WTC11 (cell line): ENCODE measurements around the gene PMP22. TPM values are rescaled to one million over a fixed set of nuclear protein-coding genes. Genes with fewer than 3 reads are reported as not detected.

Source experiments
- ATAC-seq: fragments of 200-7000 bp; cut with Tn5 transposase; 2 replicates; pipeline ENCODE4 v1.10.0; 2021; ENCODE audit warnings: mild to moderate bottlenecking, moderate library complexity
- CTCF ChIA-PET: fragments of 300-600 bp; sonication (Branson Sonifier 250); formaldehyde crosslinking; loops from one replicate; lab custom pipeline; 2021; ENCODE audit warnings: antibody characterized with exemption; lab: Charles Lee
- POLR2A ChIA-PET: fragments of 350-600 bp; sonication (Branson Sonifier 250); formaldehyde crosslinking; loops from one replicate; lab custom pipeline; 2021; ENCODE audit warnings: antibody characterized with exemption; lab: Charles Lee
- DNase-seq: peaks from one replicate; pipeline ENCODE4 v3.0.0; 2021; ENCODE audit warnings: low spot score
- H3K27ac Mint-ChIP-seq: 2 replicates; pipeline ENCODE4 v1.8.0; 2021; ENCODE audit warnings: mixed read lengths
- H3K27me3 Mint-ChIP-seq: 2 replicates; pipeline ENCODE4 v1.8.0; 2021; ENCODE audit warnings: low read depth, mild to moderate bottlenecking, moderate library complexity, mixed read lengths
- H3K36me3 Mint-ChIP-seq: 2 replicates; pipeline ENCODE4 v1.8.0; 2021; ENCODE audit warnings: mixed read lengths
- H3K4me1 Mint-ChIP-seq: 2 replicates; pipeline ENCODE4 v1.8.0; 2022; ENCODE audit warnings: mixed read lengths
- H3K4me3 Mint-ChIP-seq: 2 replicates; pipeline ENCODE4 v1.8.0; 2021; ENCODE audit warnings: mild to moderate bottlenecking, moderate library complexity, mixed read lengths
- H3K9me3 Mint-ChIP-seq: 2 replicates; pipeline ENCODE4 v1.8.0; 2021; ENCODE audit warnings: mixed read lengths
- CBFB ChIP-seq: sonication (generic); formaldehyde crosslinking; IDR thresholded peaks from 2 replicates; pipeline ENCODE4 v1.8.1; 2022; ENCODE audit warnings: mild to moderate bottlenecking, low read depth, missing genetic modification reagents
- FOXJ3 ChIP-seq: sonication (generic); formaldehyde crosslinking; IDR thresholded peaks from 2 replicates; pipeline ENCODE4 v1.9.0; 2021; ENCODE audit warnings: missing genetic modification reagents, mild to moderate bottlenecking, borderline replicate concordance
- MXD4 ChIP-seq: fragments of 250-450 bp; sonication (Bioruptor Pico); IDR thresholded peaks from 2 replicates; pipeline ENCODE4 v1.8.0; 2021; ENCODE audit warnings: mild to moderate bottlenecking, moderate library complexity, borderline replicate concordance
- NFYB ChIP-seq: sonication (generic); formaldehyde crosslinking; conservative IDR thresholded peaks from 2 replicates; pipeline ENCODE4 v1.8.0; 2022; ENCODE audit warnings: low read depth, missing genetic modification reagents
- SMAD3 ChIP-seq: sonication (generic); formaldehyde crosslinking; IDR thresholded peaks from 2 replicates; pipeline ENCODE4 v1.8.0; 2022; ENCODE audit warnings: missing genetic modification reagents, mild to moderate bottlenecking, borderline replicate concordance
- SOX15 ChIP-seq: fragments of 250-450 bp; sonication (Bioruptor Pico); IDR thresholded peaks from 2 replicates; pipeline ENCODE4 v1.9.0; 2021; ENCODE audit warnings: mild to moderate bottlenecking
- ZNF121 ChIP-seq: sonication (generic); formaldehyde crosslinking; IDR thresholded peaks from 2 replicates; pipeline ENCODE4 v1.8.0; 2023; ENCODE audit warnings: missing genetic modification reagents
- total RNA-seq: library from RNA; stranded (reverse); gene quantifications from 3 replicates; pipeline ENCODE4 v1.2.3, GENCODE V29; 2021
- TF ChIP-seq, protein P1 (sequence below): fragments of 200-600 bp; IDR thresholded peaks from 2 replicates; pipeline ENCODE4 v1.8.0; 2022; ENCODE audit warnings: antibody characterized with exemption
- TF ChIP-seq, protein P2 (sequence below): fragments of 250-450 bp; sonication (Bioruptor Pico); IDR thresholded peaks from 2 replicates; pipeline ENCODE4 v1.9.0; 2021; ENCODE audit warnings: mild to moderate bottlenecking
- TF ChIP-seq, protein P3 (sequence below): sonication (generic); formaldehyde crosslinking; IDR thresholded peaks from 2 replicates; pipeline ENCODE4 v1.8.1; 2023; ENCODE audit warnings: mild to moderate bottlenecking, moderate library complexity, missing genetic modification reagents
- TF ChIP-seq, protein P4 (sequence below): sonication (generic); formaldehyde crosslinking; IDR thresholded peaks from 2 replicates; pipeline ENCODE4 v1.8.1; 2022; ENCODE audit warnings: mild to moderate bottlenecking, moderate library complexity, missing genetic modification reagents
- TF ChIP-seq, protein P5 (sequence below): sonication (generic); formaldehyde crosslinking; IDR thresholded peaks from 2 replicates; pipeline ENCODE4 v1.8.1; 2023; ENCODE audit warnings: mild to moderate bottlenecking, missing genetic modification reagents, moderate library complexity
- TF ChIP-seq, protein P6 (sequence below): sonication (generic); formaldehyde crosslinking; conservative IDR thresholded peaks from 2 replicates; pipeline ENCODE4 v1.8.1; 2023; ENCODE audit warnings: mild to moderate bottlenecking, low read depth, missing genetic modification reagents, moderate library complexity
- TF ChIP-seq, protein P7 (sequence below): sonication (generic); formaldehyde crosslinking; IDR thresholded peaks from 2 replicates; pipeline ENCODE4 v1.8.0; 2022; ENCODE audit warnings: missing genetic modification reagents
- TF ChIP-seq, protein P8 (sequence below): fragments of 250-450 bp; sonication (Bioruptor Pico); IDR thresholded peaks from 2 replicates; pipeline ENCODE4 v1.9.0; 2021; ENCODE audit warnings: moderate library complexity, mild to moderate bottlenecking, inconsistent platforms, borderline replicate concordance
- TF ChIP-seq, protein P9 (sequence below): sonication (generic); formaldehyde crosslinking; IDR thresholded peaks from 2 replicates; pipeline ENCODE4 v1.8.1; 2022; ENCODE audit warnings: missing genetic modification reagents, borderline replicate concordance

Gene PMP22
- total RNA-seq, 1 experiment from 2014 or later, result 3.0 TPM

DNA sequence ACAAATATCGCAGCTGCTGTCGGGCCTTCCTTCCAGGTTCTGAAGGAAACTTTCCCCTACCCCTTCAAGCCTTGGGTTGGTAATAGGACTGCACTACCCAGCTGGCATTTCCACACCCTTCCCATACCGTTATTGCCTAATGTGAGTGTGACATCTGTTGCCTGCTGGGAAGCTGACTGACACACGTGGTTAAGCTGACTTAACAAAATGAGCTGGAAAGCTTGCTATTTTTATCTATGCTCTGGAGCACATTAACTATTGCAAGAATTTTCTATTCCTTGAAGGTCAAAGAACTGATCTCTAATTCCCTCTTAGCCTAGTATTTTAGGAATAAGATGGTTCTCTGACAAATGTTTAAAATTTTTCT lies 79.5 kb downstream of the PMP22 start (continued):
- TF ChIP-seq MXD4 (CRISPR knock-in tag), result no peak
- TF ChIP-seq, protein P1, sequence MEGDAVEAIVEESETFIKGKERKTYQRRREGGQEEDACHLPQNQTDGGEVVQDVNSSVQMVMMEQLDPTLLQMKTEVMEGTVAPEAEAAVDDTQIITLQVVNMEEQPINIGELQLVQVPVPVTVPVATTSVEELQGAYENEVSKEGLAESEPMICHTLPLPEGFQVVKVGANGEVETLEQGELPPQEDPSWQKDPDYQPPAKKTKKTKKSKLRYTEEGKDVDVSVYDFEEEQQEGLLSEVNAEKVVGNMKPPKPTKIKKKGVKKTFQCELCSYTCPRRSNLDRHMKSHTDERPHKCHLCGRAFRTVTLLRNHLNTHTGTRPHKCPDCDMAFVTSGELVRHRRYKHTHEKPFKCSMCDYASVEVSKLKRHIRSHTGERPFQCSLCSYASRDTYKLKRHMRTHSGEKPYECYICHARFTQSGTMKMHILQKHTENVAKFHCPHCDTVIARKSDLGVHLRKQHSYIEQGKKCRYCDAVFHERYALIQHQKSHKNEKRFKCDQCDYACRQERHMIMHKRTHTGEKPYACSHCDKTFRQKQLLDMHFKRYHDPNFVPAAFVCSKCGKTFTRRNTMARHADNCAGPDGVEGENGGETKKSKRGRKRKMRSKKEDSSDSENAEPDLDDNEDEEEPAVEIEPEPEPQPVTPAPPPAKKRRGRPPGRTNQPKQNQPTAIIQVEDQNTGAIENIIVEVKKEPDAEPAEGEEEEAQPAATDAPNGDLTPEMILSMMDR, result no peak
- TF ChIP-seq, protein P2, sequence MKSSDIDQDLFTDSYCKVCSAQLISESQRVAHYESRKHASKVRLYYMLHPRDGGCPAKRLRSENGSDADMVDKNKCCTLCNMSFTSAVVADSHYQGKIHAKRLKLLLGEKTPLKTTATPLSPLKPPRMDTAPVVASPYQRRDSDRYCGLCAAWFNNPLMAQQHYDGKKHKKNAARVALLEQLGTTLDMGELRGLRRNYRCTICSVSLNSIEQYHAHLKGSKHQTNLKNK (CRISPR knock-in tag), result no peak
- no peak for TF ChIP-seq FOXJ3
- TF ChIP-seq, protein P3, sequence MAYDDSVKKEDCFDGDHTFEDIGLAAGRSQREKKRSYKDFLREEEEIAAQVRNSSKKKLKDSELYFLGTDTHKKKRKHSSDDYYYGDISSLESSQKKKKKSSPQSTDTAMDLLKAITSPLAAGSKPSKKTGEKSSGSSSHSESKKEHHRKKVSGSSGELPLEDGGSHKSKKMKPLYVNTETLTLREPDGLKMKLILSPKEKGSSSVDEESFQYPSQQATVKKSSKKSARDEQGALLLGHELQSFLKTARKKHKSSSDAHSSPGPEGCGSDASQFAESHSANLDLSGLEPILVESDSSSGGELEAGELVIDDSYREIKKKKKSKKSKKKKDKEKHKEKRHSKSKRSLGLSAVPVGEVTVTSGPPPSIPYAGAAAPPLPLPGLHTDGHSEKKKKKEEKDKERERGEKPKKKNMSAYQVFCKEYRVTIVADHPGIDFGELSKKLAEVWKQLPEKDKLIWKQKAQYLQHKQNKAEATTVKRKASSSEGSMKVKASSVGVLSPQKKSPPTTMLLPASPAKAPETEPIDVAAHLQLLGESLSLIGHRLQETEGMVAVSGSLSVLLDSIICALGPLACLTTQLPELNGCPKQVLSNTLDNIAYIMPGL (CRISPR knock-in tag), result no peak
- TF ChIP-seq, all 79 proteins: peak for 0

DNA sequence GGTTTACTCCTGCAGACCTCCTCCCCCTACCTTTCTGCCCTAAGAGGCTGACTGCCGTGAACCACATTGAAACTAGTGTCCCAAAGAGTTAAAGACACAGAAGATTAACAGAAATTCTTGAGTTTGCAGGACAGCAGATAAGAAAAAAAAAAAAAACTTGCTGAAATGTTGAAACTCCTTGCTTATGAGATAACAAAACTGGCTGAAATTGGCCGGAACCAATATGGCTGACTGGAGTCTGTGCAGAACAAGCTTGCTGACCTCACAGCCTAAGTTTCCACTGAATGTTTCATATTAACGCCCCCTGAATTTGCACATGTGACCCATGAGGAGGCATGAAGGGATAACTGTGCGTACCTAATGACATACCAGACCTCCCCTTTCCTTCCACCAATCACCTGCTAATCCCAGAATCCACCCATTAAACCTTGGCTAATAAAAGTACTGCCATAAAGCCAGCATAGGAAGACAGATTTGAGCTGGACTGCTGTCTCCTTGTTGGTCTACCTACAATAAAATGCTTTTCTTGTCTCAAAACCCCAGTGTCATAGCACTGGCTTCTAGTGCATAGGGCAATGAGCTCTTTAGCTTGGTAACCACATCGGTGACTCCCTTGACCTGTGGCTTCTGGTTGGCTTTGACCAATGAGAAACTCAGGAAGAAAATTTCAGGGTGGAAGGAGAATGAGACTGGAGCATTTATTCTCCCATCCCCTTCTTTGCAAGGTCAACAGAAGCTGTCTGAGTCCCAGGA lies 80.1 kb downstream of the PMP22 start:
- CTCF ChIA-PET, result interaction anchor here (1.0 kb wide), 1 partner anchor 14 kb away, joined by 5 read pairs; no protein-coding TSS in a partner anchor
- Mint-ChIP-seq H3K27ac (no peak overlapping the region), H3K4me3 (no peak overlapping the region), H3K36me3 (no peaks in the 10 kb centered on the region), H3K9me3 (0 out of 2 replicates have a peak, but pooled peaks cover 3% of the 10 kb centered on the region), H3K4me1 (peaks cover 18% of the 10 kb centered on the region), H3K27me3 (no peaks in the 10 kb centered on the region; the same call in 1 of the 2 replicates)
- POLR2A ChIA-PET, result no interaction called here
- ATAC-seq, result no peak
- no peak for DNase-seq
- TF ChIP-seq NFYB (CRISPR knock-in tag), result no peak
- TF ChIP-seq, protein P4, sequence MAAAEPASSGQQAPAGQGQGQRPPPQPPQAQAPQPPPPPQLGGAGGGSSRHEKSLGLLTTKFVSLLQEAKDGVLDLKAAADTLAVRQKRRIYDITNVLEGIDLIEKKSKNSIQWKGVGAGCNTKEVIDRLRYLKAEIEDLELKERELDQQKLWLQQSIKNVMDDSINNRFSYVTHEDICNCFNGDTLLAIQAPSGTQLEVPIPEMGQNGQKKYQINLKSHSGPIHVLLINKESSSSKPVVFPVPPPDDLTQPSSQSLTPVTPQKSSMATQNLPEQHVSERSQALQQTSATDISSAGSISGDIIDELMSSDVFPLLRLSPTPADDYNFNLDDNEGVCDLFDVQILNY (CRISPR knock-in tag), result no peak
- TF ChIP-seq, protein P5, sequence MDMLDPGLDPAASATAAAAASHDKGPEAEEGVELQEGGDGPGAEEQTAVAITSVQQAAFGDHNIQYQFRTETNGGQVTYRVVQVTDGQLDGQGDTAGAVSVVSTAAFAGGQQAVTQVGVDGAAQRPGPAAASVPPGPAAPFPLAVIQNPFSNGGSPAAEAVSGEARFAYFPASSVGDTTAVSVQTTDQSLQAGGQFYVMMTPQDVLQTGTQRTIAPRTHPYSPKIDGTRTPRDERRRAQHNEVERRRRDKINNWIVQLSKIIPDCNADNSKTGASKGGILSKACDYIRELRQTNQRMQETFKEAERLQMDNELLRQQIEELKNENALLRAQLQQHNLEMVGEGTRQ, result no peak
- TF ChIP-seq SMAD3, result no peak
- TF ChIP-seq ZNF121 (CRISPR knock-in tag), result no peak
- TF ChIP-seq, protein P6, sequence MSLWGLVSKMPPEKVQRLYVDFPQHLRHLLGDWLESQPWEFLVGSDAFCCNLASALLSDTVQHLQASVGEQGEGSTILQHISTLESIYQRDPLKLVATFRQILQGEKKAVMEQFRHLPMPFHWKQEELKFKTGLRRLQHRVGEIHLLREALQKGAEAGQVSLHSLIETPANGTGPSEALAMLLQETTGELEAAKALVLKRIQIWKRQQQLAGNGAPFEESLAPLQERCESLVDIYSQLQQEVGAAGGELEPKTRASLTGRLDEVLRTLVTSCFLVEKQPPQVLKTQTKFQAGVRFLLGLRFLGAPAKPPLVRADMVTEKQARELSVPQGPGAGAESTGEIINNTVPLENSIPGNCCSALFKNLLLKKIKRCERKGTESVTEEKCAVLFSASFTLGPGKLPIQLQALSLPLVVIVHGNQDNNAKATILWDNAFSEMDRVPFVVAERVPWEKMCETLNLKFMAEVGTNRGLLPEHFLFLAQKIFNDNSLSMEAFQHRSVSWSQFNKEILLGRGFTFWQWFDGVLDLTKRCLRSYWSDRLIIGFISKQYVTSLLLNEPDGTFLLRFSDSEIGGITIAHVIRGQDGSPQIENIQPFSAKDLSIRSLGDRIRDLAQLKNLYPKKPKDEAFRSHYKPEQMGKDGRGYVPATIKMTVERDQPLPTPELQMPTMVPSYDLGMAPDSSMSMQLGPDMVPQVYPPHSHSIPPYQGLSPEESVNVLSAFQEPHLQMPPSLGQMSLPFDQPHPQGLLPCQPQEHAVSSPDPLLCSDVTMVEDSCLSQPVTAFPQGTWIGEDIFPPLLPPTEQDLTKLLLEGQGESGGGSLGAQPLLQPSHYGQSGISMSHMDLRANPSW (CRISPR knock-in tag), result no peak
- TF ChIP-seq, protein P7, sequence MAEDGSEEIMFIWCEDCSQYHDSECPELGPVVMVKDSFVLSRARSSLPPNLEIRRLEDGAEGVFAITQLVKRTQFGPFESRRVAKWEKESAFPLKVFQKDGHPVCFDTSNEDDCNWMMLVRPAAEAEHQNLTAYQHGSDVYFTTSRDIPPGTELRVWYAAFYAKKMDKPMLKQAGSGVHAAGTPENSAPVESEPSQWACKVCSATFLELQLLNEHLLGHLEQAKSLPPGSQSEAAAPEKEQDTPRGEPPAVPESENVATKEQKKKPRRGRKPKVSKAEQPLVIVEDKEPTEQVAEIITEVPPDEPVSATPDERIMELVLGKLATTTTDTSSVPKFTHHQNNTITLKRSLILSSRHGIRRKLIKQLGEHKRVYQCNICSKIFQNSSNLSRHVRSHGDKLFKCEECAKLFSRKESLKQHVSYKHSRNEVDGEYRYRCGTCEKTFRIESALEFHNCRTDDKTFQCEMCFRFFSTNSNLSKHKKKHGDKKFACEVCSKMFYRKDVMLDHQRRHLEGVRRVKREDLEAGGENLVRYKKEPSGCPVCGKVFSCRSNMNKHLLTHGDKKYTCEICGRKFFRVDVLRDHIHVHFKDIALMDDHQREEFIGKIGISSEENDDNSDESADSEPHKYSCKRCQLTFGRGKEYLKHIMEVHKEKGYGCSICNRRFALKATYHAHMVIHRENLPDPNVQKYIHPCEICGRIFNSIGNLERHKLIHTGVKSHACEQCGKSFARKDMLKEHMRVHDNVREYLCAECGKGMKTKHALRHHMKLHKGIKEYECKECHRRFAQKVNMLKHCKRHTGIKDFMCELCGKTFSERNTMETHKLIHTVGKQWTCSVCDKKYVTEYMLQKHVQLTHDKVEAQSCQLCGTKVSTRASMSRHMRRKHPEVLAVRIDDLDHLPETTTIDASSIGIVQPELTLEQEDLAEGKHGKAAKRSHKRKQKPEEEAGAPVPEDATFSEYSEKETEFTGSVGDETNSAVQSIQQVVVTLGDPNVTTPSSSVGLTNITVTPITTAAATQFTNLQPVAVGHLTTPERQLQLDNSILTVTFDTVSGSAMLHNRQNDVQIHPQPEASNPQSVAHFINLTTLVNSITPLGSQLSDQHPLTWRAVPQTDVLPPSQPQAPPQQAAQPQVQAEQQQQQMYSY, result no peak
- TF ChIP-seq, protein P8, sequence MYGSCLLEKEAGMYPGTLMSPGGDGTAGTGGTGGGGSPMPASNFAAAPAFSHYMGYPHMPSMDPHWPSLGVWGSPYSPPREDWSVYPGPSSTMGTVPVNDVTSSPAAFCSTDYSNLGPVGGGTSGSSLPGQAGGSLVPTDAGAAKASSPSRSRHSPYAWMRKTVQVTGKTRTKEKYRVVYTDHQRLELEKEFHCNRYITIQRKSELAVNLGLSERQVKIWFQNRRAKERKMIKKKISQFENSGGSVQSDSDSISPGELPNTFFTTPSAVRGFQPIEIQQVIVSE (CRISPR knock-in tag), result no peak
- TF ChIP-seq, protein P9, sequence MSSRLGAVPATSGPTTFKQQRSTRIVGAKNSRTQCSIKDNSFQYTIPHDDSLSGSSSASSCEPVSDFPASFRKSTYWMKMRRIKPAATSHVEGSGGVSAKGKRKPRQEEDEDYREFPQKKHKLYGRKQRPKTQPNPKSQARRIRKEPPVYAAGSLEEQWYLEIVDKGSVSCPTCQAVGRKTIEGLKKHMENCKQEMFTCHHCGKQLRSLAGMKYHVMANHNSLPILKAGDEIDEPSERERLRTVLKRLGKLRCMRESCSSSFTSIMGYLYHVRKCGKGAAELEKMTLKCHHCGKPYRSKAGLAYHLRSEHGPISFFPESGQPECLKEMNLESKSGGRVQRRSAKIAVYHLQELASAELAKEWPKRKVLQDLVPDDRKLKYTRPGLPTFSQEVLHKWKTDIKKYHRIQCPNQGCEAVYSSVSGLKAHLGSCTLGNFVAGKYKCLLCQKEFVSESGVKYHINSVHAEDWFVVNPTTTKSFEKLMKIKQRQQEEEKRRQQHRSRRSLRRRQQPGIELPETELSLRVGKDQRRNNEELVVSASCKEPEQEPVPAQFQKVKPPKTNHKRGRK (CRISPR knock-in tag), result no peak
- TF ChIP-seq CBFB (CRISPR knock-in tag), result no peak
- TF ChIP-seq SOX15 (CRISPR knock-in tag), result no peak
